Tibial artery (tissue), 4 donors: Measurements from ENCODE around the gene PPFIA4.

Source experiments
- DNase-seq, 2 donors: peaks; one replicate each; pipeline ENCODE4 v3.0.0-alpha.2; 2019
- H3K27ac ChIP-seq, 2 donors: fragments of 200-600 bp; sonication (generic) in 1 of 2; 1 replicate in 1 of 2; 2 replicates in 1 of 2; pipeline ENCODE4 v1.5.1; 2018 to 2019; ENCODE audit warnings: mild to moderate bottlenecking in 1 of 2
- H3K27me3 ChIP-seq, 2 donors: fragments of 200-600 bp; sonication (generic) in 1 of 2; one replicate each; pipeline versions ENCODE4 v1.5.1 to v1.6.0; 2016 to 2019
- H3K36me3 ChIP-seq, 3 donors: fragments of 200-600 bp; sonication (generic) in 2 of 3; one replicate each; pipeline ENCODE4 v1.5.1; 2016 to 2019; ENCODE audit warnings: mild to moderate bottlenecking in 2 of 3
- H3K4me1 ChIP-seq, 4 donors: fragments of 200-600 bp; sonication (generic) in 2 of 4; 1 replicate in 3 of 4; 2 replicates in 1 of 4; pipeline ENCODE4 v1.5.1; 2016 to 2019
- H3K4me3 ChIP-seq, 2 donors: fragments of 200-600 bp; sonication (generic) in 1 of 2; 1 replicate in 1 of 2; 2 replicates in 1 of 2; pipeline ENCODE4 v1.5.1; 2018 to 2019; ENCODE audit warnings: mild to moderate bottlenecking in 2 of 2
- H3K9me3 ChIP-seq, 3 donors: fragments of 200-600 bp; sonication (generic) in 1 of 3; one replicate each; pipeline ENCODE4 v1.5.1; 2016 to 2019
- CTCF ChIP-seq, 2 experiments: fragments of 200-600 bp in 1 of 2; fragments of 450-650 bp in 1 of 2; IDR thresholded peaks; one replicate each; pipeline ENCODE4 v1.5.1; 2017 to 2019; ENCODE audit warnings: antibody characterized with exemption in 2 of 2, mild to moderate bottlenecking in 1 of 2, moderate library complexity in 1 of 2
- intact Hi-C: fragments of 100-400 bp; cut with DNase I; formaldehyde crosslinking; loops from one replicate; pipeline ENCODE4 v1.15.0; 2023; ENCODE audit warnings: low total_unique reads

PPFIA4 gene

DNA sequence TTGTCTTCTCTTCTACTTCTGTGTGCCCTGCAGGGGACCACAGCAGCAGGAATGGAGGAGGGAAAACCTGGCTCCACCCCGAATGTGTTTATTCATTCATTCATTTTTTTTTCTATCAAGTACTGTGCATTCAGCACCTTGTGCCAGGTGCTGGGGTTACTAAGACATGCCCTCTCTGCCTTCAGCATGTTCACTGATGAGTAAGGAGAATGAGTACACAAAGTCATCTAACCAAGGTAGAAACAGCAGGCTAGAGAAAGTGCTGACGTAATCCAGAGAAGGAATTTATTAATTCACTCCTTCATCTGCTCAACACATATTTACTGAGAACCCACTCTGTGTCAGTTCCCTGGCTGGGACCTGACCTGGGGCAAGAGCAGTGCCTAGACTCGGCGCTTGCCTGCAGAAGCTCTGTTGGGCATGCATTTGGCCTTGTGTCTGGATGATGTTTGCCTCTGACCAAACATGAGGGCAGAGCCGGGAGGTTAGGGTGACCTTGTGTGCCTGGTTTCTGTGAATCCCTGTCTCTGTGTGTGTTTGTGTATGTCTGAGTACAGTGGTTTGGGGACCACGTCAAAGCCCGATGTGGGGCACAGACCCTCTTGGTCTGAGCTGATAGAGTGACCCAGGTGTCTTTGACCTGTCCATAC lies 62.8 kb downstream of the PPFIA4 start:
- TF ChIP-seq CTCF (IDR thresholded peaks at IDR 0.05), result no peak
- Histone ChIP-seq H3K36me3 (no peaks in the 10 kb centered on the region), H3K9me3 (peaks cover 0 to 4% (median 0%) of the 10 kb centered on the region in 3 donors), H3K27ac (no peak overlapping the region), H3K27me3 (peaks cover 0 to 28% of the 10 kb centered on the region in 2 donors), H3K4me1 (no peaks in the 10 kb centered on the region), H3K4me3 (no peak overlapping the region)
- DNase-seq, result no peak
- intact Hi-C loops, result no loop called here

- Histone ChIP-seq H3K4me1 (no peaks in the 10 kb centered on the region), H3K4me3 (no peak overlapping the region), H3K27ac (no peak overlapping the region), H3K36me3 (no peaks in the 10 kb centered on the region), H3K9me3 (peaks cover 0 to 9% (median under 1%) of the 10 kb centered on the region in 3 donors), H3K27me3 (peaks cover 0 to 28% of the 10 kb centered on the region in 2 donors)
- TF ChIP-seq CTCF (IDR thresholded peaks at IDR 0.05), result no peak
- intact Hi-C loops, result no loop called here
- no peak for DNase-seq
These were observed 63.4 kb downstream of the PPFIA4 start for GRCh38 chr1:203089651-203090045.

GRCh38 chr1:203090421-203091198 lies 64.3 kb downstream of the PPFIA4 start:
- Histone ChIP-seq H3K36me3 (no peaks in the 10 kb centered on the region), H3K4me3 (no peak overlapping the region), H3K27me3 (peaks cover 0 to 22% of the 10 kb centered on the region in 2 donors), H3K27ac (no peak overlapping the region), H3K9me3 (peaks cover 4 to 19% (median 10%) of the 10 kb centered on the region in 3 donors), H3K4me1 (no peaks in the 10 kb centered on the region)
- TF ChIP-seq CTCF (IDR thresholded peaks at IDR 0.05), result no peak
- intact Hi-C loops, result no loop called here
- no peak for DNase-seq

DNA sequence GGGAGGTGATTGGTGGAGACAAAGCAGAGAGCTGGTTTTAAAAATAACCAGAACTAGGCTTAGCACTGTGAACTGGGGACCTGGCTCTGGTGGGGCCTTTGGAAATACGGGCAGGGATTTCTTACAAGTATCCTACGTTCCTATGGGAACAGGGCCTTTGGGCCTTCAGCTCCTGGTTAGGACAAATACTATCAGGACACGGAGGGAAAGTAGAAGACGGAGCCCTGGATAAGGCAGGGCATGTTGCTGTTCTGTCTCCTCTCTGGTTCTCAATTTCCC lies 64.8 kb downstream of the PPFIA4 start:
- no peak for DNase-seq
- peaks cover 4 to 19% (median 13%) of the 10 kb centered on the region in 3 donors for H3K9me3 ChIP-seq
- no peak for TF ChIP-seq CTCF (IDR thresholded peaks at IDR 0.05)

DNA sequence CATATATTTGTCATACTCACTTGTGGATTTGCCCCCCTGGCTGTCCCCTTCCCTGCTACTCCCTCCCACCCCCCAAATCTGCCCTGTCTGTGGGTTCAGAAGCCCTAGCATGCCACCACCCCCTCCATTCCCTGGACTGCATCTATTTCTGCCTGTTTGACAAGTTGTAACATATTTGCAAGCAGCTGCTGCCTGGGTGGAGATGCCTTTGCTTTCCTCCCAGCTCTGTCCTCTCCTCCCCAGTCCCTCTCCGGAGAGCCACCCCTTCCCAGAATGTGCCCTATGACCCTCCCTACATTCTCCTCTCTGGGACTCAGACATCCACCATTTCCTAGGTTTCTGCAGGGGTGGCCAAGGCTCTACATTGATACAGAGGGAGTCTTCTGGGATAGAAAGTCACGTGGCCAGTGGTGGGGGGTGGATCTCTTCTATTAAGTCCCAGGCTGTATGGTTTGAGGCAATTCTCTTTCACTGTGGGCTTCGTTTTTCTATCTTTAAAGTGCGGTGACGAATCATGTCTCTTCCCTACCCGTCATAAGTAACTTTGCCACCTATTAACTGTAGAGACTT lies 65.6 kb downstream of the PPFIA4 start:
- Histone ChIP-seq H3K36me3 (no peaks in the 10 kb centered on the region), H3K27ac (no peak overlapping the region), H3K27me3 (peaks cover 0 to 17% of the 10 kb centered on the region in 2 donors), H3K9me3 (peaks cover 4 to 19% (median 13%) of the 10 kb centered on the region in 3 donors), H3K4me3 (no peak overlapping the region), H3K4me1 (no peaks in the 10 kb centered on the region)
- intact Hi-C loops, result no loop called here
- no peak for TF ChIP-seq CTCF (IDR thresholded peaks at IDR 0.05)
- DNase-seq, result no peak

More for the DNA sequence above, 64.8 kb downstream of the PPFIA4 start:
- intact Hi-C loops, result no loop called here
- H3K36me3 ChIP-seq, result no peaks in the 10 kb centered on the region
- H3K27me3 ChIP-seq, result peaks cover 0 to 17% of the 10 kb centered on the region in 2 donors
- no peaks in the 10 kb centered on the region for H3K4me1 ChIP-seq
- H3K27ac ChIP-seq, result no peak overlapping the region
- H3K4me3 ChIP-seq, result no peak overlapping the region
